Glomerular endothelial cell (primary cell): ENCODE results near the gene PIAS4. TPM values are rescaled to one million over a fixed set of nuclear protein-coding genes. Genes with fewer than 3 reads are reported as not detected.
A peak's percentile ranks its signal among the peaks of the same experiment; 100 is the strongest.
"Not testable (repeated sequence)": the region's sequence is repeated elsewhere in the genome, so short reads cannot be mapped to it uniquely, and the experiment has no call there.

Experiments
- DNase-seq: peaks from one replicate; pipeline ENCODE4 v3.0.0-alpha.2; 2011; ENCODE audit warnings: low read depth, low spot score; ENCODE audit errors: extremely low read depth
- total RNA-seq: library from RNA; depleted of rRNA; stranded (reverse); fragments of >200 nt; gene quantifications from 2 replicates; pipeline ENCODE4 v1.2.3, GENCODE V29; 2015

PIAS4 gene, protein sequence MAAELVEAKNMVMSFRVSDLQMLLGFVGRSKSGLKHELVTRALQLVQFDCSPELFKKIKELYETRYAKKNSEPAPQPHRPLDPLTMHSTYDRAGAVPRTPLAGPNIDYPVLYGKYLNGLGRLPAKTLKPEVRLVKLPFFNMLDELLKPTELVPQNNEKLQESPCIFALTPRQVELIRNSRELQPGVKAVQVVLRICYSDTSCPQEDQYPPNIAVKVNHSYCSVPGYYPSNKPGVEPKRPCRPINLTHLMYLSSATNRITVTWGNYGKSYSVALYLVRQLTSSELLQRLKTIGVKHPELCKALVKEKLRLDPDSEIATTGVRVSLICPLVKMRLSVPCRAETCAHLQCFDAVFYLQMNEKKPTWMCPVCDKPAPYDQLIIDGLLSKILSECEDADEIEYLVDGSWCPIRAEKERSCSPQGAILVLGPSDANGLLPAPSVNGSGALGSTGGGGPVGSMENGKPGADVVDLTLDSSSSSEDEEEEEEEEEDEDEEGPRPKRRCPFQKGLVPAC
- 31.6 and 34.7 TPM in 2 replicates for total RNA-seq

DNA sequence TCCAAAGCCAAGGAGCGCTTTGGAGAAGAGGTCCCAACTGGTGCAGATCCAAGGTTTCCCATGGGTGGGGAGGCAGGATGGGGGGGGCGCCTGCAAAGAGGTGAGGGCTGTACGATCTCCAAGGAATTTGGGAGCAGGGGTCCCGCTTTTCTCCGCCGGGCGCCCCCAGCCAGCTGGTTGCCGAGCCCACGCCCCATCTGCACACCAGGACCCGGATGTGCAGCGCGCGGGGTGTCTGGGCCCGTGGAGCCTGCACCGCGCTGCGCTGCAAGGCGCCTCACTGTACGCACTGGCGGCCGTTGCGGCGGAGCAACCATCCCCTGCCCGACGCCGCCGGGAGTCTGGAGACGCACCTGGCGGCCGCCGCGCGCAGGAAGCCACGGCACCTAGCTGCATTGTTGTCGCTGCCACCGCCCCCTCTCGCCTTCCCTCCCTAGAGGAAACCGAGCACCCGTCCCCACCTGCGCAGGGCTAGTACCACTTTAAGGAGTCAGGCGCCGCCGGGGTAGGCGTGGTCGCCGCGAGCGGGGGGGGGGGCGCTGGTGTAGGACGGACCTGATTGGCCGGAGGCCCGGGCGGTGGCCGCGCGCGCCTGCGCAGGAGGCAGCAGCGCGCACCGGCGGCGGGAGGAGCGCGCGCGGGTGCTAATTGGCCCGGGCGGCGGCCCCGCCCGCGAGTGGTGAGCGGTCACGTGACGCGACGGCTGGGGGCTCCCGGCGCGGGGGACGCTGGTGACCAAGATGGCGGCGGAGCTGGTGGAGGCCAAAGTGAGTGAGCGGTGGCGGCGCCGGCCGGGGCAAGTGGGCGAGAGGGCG, at the start of gene PIAS4:
TSS of gene PIAS4 (plus strand) at position 716 of the 815 bp plus-strand sequence. CDS start at position 741, 25 bp downstream.
- DNase-seq = no peak

DNA sequence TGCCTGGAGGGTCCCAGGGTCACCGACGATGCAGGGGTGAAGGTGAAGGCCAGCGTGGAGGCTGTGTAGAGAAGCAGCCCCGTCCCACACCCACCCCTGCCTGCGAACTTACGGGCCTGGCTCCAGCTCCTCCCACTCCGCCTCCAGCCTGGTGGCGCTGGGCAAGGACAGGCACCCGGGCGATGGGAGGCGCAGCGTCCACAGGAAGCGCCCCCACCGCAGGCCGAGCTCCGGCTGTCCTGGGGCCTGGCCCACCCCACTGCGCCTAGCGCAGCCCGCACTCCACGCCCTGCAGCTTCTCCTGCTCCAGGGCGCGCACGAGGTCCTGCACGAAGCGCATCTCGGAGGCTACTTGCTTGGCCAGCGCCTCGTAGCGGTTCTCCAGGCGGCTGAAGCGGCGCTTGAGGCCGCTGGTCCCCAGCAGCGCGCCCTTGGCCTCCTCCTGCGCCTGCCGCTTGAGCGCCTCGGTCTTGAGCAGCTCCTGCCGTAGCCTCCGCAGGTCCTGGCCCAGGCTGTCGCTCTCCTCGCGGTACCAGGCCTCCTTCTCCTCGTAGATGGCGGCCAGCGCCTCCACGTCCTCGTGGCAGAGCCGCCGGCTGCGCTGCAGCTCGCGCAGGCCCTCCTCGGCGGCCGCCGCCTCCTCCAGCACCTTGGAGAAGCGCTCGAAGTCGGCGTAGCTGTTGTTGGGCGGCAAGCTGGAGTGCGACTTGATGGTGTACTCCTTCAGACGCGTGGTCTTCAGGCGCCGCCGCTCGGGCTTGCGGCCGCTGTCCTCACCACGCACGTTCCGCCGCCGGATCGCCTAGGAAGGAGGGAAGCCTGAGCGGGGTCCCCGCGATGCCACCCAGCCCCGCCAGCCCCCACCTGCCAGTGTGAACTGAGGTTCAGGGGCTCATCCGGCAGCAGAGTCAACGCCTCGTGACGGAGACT, 48.4 kb upstream of the PIAS4 start:
- DNase-seq = no peak

- no peak for DNase-seq
These were observed 47.8 kb upstream of the PIAS4 start for GRCh38 chr19:3959766-3960131.

GRCh38 chr19:3961007-3961406, 46.5 kb upstream of the PIAS4 start:
- no peak for DNase-seq

DNA sequence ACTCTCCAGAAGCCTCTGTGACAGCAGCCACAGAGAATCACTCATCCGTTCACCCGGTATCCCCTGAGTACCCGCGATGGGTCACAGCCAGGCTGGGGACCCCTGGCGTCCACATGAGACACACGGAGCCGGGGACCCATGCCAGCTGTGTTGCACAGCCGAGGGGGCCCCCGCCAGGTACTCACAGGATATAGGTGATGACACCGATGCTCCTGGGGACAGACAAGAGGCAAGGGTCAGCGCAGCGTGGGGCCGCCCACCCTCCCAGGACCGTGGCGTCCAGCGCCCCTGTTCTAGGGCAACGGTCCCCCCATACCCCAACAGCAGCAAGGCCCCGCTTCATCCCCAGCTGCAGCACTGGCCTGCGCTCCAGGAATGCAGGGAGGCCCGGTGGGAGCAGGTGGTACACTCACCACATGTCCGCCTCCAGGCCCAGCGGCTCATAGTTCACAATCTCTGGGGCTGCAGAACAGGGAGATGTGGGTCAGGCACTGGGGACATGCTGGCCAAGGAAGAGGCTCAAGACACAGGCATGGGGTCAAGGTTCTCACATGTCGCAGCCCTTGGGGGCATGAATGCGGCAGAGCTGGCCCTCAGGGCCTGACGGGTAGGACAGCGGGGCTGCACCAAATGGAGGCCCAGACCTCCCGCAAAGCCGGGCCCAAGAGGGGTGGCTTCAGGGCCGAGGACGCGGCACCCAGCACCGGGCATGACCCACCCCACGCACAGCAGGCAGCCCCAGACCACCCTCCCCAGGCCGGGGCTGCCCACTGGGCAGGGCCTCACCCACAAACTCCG, 43.9 kb upstream of the PIAS4 start:
- no peak for DNase-seq

GRCh38 chr19:3964256-3965194, 43.0 kb upstream of the PIAS4 start:
- no peak for DNase-seq

DNA sequence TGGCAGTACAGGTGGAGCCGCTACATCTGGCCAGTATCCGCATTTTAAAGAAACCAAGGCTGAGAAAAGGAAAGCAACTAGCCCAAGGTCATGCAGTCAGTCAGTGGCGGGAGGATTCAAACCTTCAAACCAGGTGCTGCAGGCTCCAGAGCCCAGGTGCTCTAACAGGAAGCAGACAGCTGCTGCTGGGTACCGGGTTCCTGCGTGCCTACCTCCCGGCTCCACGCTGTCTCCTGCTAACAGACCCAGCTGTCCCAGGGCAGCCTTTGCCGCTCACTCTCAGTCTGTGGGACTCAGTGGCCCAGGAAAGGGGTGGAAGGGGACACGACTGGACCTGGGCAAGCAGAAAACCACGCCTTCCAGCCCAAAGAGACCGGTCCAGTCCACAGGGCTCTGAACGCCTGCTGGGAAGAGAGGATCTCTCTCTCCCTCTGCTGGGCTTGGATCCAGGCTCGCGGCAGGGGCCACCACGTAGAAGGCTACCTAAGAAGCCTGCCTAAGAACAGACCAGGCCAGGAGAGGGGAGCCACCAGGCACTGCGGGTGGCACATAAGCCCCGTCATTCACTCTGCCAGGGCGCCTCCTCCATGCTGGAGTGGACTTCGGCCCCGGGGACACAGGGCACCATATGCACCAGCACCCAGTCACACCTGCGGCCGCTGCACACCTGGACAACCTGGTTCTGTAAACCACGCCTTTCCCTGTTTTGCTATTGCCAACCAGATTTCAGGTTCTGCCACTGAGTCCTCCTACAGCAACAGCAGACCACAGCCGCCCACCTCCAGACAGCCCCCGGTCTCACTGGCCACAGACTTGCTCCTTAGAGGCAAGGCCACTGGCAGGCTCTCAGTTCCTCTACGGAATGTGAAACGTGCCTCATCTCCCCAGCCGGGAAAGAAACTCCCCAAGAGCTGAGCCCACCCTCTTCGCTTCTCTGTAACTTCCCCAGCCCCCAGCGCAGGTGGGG, 41.2 kb upstream of the PIAS4 start:
- no peak for DNase-seq

DNA sequence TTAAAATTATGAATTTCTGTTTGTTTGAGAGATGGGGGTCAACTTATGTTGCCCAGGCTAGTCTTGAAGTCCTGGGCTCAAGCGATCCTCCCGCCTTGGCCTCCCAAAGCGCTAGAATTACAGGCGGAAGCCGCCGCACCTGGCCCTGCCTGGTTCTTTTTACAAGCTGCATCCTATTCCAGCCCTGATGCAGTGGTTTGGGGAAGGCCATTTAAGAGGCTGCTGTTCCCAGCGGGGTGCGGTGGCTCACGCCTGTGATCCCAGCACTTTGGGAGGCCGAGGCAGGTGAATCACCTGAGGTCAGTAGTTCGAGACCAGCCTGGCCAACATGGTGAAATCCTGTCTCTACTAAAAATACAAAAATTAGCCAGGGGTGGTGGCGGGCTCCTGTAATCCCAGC, 39.6 kb upstream of the PIAS4 start:
- DNase-seq = not testable (repeated sequence)

- DNase-seq = peak; percentile 97
These were observed 38.7 kb upstream of the PIAS4 start for GRCh38 chr19:3968556-3969434.

DNA sequence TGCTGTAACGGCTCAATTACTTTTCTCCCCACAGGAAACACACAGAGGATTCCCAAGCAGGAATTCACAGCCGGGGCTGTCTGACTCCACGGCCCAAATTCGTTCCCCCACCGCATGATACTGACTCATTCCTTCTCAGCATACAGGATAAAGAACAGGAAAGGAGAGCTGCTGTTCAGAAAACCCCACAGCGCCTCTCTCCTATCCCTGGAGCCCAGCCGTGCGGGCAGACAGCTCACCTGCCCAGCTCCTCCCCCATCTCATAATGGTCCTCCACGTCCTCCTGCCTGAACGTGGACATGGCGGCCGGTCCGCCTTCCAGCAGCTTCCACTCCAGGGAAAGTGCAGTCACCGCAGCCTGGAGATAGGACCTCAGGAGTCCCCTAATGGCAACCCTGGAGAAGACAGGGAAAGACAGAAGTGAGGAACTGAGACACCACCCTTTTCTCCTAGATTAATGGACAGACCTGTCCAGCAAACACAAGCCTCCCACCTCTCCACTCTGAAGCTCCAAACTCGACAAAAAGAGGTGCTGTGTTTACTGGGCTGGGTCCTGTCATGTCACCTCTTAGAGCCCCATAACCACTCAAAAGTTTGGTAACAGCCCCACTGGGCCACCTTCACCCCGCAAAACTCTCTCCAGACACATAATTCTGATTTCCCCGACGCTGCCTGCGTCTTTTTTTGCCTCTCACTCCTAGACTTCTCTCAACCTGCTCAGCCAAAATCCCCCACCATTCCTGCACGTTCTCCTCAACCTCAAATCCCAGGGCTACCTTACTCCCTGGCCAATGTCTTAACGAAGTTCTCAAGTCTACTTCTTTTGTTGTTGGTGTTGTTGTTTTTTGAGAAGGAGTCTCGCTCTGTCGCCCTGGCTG, 37.9 kb upstream of the PIAS4 start:
- DNase-seq = no peak

- DNase-seq = no peak
These were observed 37.2 kb upstream of the PIAS4 start for GRCh38 chr19:3970313-3970807.

DNA sequence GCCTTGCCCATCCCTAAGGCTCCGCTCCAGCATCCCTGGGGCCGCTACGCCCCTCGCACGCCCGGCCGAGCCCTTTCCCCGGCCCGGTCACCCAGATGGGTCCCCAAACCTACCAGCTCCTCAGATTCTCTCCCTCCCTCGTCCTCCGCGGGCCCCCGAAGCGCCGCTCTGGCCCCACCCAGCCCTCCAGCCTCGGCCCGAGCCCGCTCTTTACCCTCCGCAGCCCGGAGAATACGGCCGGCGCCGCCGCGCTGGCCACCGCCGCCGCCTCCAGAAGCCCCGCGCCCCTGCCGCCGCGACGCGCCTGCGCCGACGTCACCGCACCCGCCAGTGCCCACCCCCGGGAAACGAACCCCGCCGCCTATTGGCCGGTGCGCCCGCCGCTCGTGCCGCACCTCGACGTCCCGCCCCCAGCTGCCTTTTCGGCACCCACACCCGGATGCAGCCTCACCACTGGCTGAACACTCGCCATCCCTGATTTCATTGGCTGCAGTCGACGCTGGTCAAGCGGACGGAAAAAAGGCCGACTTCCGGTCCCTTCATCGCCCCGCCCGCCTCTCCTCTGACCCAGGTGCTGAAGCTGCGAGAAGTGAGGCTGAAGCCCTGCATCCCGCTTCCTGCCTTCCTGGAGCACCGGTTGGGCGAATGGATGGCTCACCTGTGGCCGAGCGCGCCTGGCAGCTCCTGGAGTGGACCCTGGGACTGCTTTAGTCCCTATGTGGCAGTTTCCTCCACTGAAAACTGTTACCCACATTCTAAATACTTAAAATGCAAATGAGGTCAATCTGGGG, 36.5 kb upstream of the PIAS4 start, which contains the start of gene DAPK3:
TSS of gene DAPK3 (minus strand) at position 292 of the 791 bp plus-strand sequence. CDS start 1,364 bp downstream, outside the sequence.
- DNase-seq = no peak

- DNase-seq = no peak
These were observed 32.4 kb upstream of the PIAS4 start for GRCh38 chr19:3975144-3975543.

- DNase-seq = no peak
These were observed 31.9 kb upstream of the PIAS4 start for GRCh38 chr19:3975637-3976087.
